ENCODE results near the gene NAV3.
"Not testable (repeated sequence)": the region's sequence is repeated elsewhere in the genome, so short reads cannot be mapped to it uniquely, and the experiment has no call there.

The NAV3 gene

DNA sequence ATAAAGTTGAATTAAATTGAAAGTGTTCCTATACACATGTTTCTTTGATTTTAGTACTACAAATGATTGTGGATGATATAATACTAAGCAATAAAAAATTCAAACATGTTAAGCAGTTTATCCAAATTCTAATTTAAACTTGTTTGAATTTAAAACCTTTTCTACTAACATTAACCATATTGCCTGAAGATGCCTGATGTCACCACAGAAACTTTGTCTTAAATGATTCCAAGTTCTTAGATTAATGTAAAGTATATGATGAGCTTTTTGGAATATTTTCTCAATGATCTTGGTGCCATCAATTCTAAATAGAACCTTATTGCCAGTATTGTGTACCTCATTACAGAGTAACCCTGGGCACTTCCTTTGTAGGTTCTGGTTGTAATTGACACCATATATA, 259.6 kb downstream of the NAV3 start:
- CTCF ChIA-PET, result no interaction called here
- DNase-seq (ENCODE audit: low read depth, low spot score), result no peak
- H3K4me3 ChIP-seq (ENCODE audit: low read depth, low read length), result no peak overlapping the region
- TF ChIP-seq, protein P1, sequence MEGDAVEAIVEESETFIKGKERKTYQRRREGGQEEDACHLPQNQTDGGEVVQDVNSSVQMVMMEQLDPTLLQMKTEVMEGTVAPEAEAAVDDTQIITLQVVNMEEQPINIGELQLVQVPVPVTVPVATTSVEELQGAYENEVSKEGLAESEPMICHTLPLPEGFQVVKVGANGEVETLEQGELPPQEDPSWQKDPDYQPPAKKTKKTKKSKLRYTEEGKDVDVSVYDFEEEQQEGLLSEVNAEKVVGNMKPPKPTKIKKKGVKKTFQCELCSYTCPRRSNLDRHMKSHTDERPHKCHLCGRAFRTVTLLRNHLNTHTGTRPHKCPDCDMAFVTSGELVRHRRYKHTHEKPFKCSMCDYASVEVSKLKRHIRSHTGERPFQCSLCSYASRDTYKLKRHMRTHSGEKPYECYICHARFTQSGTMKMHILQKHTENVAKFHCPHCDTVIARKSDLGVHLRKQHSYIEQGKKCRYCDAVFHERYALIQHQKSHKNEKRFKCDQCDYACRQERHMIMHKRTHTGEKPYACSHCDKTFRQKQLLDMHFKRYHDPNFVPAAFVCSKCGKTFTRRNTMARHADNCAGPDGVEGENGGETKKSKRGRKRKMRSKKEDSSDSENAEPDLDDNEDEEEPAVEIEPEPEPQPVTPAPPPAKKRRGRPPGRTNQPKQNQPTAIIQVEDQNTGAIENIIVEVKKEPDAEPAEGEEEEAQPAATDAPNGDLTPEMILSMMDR (IDR thresholded peaks at IDR 0.05; ENCODE audit: insufficient read depth, low read length, missing control alignments), result no peak
- POLR2A ChIA-PET, result no interaction called here

DNA sequence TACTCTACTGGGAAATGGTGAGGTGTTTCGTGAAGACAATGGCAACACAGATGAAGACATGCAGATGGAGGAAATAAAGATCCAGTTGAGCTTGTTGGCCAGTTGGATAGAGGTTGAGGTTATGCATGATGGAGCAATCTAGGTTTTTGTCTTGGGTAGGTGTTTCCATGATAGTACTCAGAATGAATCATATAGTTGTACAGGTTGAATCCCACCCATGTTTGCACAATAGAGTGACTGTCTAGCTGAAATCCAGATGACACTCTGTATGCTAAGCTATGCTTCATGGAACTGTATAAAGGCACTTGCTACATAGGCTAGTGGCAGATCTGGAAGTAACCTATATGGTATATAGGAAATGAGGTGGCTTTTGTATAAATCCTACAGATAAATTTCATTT, 264.9 kb downstream of the NAV3 start:
- TF ChIP-seq, protein P1 (IDR thresholded peaks at IDR 0.05; ENCODE audit: insufficient read depth, low read length, missing control alignments), result no peak
- CTCF ChIA-PET, result interaction anchor here (1.2 kb wide), 1 partner anchor 170 kb away, joined by 3 read pairs; no protein-coding TSS in a partner anchor
- POLR2A ChIA-PET, result no interaction called here
- no peak overlapping the region for H3K4me3 ChIP-seq (ENCODE audit: low read depth, low read length)
- DNase-seq (ENCODE audit: low read depth, low spot score), result no peak

DNA sequence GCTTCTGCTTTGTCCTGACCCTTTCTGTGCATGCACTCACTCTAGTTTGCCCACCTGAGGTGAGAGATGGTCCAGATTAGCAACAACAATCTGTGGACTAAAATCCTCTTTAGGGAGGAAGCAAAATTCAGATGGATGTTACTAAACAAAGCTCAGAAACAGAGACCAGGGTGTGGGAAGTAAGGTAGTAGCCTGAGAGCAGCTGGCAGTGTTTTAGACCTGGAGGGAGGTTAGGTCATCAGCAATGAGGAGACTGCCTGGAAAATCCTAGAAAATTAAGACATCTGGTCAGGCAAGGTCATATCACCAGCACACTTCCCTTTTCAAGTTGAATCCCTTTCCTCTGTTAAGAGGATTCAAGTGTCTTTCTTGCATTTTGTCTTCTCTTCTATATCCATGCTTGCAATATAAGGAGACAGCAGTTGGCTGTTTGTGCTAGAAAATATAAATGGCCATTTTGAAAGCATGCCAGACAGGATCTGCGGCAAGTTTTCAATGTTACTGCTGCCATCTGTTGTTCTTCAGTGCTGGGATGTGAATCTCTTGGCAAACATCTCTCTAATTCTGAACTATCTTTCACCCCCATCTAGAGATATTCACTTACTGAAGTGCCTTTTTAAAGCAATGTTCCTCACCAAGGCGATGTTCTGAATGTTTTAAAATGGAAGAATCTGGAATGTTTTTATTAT, 266.4 kb downstream of the NAV3 start:
- POLR2A ChIA-PET, result no interaction called here
- no peak overlapping the region for H3K4me3 ChIP-seq (ENCODE audit: low read depth, low read length)
- TF ChIP-seq, protein P1 (IDR thresholded peaks at IDR 0.05; ENCODE audit: insufficient read depth, low read length, missing control alignments), result peak; percentile 1
- DNase-seq (ENCODE audit: low read depth, low spot score), result peak; percentile 26
- CTCF ChIA-PET, result interaction anchor here (1.0 to 1.5 kb wide), 2 partner anchors 10 to 24 kb away, joined by 3 to 4 read pairs; no protein-coding TSS in a partner anchor

DNA sequence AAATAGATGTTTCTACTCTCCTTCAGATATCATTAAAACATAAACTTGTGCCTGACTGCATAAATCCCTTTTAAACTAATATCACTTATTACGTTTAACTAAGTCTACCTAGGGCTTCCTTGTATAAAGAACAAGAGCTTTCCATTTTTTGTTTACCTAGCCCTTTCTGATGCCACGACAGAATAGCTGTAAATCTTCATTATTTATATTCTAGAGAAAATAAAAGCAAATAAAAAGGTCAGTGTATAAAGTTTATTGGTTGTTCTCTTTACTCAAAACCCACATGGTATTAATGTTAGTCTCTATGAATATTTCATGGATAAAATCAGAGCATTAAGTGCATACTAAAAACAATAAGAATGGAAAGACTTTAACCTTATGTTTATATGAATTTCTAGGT, 269.1 kb downstream of the NAV3 start:
- H3K4me3 ChIP-seq (ENCODE audit: low read depth, low read length), result no peak overlapping the region
- no peak for DNase-seq (ENCODE audit: low read depth, low spot score)
- POLR2A ChIA-PET, result no interaction called here
- TF ChIP-seq, protein P1 (IDR thresholded peaks at IDR 0.05; ENCODE audit: insufficient read depth, low read length, missing control alignments), result no peak
- CTCF ChIA-PET, result interaction anchor here (1.3 kb wide), 1 partner anchor 94 kb away, joined by 4 read pairs; no protein-coding TSS in a partner anchor

DNA sequence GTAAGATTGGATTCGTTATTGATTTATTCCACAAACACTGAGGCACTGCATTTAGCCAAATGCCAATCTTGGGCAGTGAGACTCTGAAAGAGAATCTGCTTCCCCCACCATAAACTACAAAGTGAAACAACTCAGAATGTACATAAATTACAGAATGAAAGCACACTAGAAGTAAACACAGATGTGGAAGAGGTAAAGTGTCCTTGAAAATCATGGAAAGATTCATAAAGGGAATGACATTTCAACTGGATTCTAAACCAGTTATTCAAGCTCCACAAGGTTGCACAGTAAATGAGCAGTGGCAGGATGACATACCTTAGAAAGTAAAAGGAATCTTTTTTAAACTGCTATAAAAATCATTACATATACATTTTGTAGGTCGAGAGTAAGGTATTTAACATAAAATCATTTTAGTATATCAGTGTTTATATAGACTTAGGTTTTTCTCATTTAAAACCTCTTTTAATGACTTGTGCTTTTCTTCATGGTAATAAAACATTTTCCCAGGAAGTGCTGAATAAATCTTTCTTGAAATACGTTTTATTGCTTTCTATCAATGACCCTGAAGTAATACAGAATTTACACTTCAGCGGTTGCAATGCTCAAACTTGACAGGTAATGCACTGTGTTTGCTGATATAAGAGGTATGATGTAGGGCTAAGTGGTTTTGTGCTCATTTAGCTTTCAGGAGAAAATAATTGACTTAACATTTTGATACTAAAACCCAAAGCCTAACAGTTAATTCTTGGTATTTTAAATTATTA, 270.6 kb downstream of the NAV3 start:
- TF ChIP-seq, protein P1 (IDR thresholded peaks at IDR 0.05; ENCODE audit: insufficient read depth, low read length, missing control alignments), result no peak
- no peak for DNase-seq (ENCODE audit: low read depth, low spot score)

DNA sequence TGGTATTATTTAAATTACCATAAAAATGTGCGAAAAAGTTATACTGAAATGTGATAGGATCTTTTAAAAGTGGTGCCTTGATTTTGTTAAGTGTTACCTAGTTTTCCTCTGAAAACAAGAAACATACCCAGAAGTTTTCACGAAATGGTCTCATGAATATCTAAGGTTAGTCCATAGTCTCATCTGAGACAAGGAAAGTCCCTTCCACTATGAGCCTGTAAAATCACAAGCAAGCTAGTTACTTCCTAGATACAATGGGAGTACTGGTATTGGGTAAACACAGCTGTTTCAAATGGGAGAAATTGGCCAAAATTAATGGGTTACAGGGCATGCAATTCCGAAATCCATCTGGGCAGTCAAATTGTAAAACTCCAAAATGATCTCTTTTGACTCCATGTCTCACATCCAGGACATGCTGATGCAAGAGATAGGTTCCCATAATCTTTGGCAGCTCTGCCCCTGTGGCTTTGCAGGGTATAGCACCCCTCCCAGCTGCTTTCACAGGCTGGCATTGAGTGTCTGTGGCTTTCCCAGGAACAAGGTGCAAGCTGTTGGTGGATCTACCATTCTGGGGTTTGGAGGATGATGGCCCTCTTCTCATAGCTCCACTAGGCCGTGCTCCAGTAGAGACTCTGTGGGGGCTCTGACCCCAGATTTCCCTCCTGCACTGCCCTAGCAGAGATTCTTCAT, 271.4 kb downstream of the NAV3 start:
- no peak overlapping the region for H3K4me3 ChIP-seq (ENCODE audit: low read depth, low read length)
- CTCF ChIA-PET, result no interaction called here
- POLR2A ChIA-PET, result no interaction called here
- DNase-seq (ENCODE audit: low read depth, low spot score), result no peak
- TF ChIP-seq, protein P1 (IDR thresholded peaks at IDR 0.05; ENCODE audit: insufficient read depth, low read length, missing control alignments), result no peak

More for the DNA sequence above, 270.6 kb downstream of the NAV3 start:
- no peak overlapping the region for H3K4me3 ChIP-seq (ENCODE audit: low read depth, low read length)
- CTCF ChIA-PET, result no interaction called here
- POLR2A ChIA-PET, result no interaction called here

- H3K4me3 ChIP-seq (ENCODE audit: low read depth, low read length); CTCF ChIA-PET; DNase-seq (ENCODE audit: low read depth, low spot score); POLR2A ChIA-PET: not testable (repeated sequence)
These were observed 272.1 kb downstream of the NAV3 start for GRCh38 chr12:78102801-78103200.
